CMK (cell line): ENCODE measurements around the gene EPS8L2.

Experiments used
- DNase-seq: peaks from one replicate; pipeline ENCODE4 v3.0.0-alpha.2; 2010; ENCODE audit warnings: low read depth

The EPS8L2 gene

DNA sequence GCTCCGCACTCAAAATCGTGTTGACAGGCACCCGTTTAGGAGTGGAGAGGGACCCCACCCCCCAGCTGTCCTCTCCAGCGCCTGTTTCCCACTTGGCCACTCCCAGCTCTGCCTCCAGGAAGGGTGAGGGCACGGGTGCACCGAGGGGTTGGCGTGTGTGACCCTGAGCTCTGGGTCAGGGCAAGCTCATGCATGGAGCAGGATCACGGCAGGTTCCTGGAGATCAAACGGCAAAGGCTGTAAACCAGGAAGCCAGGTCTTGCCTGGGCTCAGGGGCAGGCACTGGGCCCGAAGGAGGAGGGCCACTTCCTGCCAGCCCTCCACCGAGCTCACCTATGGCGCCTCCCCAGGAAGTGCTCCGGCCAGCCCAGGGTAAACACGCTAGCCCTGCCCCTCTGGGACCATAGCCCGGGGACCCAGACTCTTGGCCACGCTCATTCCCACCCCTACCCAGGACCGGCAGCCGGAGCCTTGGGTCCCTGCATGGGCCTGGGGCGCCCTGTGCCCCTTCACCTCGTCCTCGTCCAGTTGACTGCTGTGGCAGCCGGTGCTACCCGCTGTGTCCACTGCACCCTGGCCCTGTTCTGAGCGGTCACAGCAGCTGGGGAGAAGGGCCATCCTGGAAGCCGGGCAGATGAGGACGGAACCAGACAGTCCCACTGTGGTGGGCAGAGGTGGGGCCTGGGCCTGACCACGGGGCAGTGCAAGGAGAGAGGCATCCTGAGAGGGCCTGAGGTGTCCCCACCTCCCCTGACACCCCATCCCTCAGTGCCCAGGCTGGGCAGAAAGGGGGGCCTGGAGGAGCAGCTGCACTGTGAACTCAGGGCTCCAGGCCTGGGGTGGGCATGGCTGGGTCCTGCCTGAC lies 1.0 kb upstream of the EPS8L2 start:
- no peak for DNase-seq

DNA sequence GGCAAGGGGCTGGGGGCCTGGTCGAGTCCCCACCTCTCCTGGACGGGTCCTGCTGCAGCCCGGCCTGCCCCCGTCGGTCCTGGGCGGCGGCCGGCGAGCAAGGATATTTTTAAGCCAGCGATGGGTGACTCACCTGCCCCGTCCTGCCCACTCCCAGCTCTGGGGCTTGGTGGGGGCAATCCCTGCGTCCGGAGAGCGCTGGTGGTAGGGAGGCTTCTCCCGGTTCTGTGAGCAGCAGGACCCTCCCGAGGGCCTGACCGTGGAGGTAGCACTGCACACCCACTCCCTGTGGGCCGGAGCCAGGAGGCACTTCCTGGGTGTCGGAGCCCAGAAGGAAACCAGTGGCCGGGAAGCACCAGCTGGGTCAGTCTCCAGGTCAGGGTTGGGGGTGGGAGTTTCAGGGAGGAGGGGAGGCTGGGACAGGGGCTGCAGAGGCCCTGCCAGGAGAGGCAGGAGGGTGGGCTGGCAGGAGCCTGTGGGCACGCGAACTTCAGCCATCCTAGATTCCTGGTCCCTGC lies 467 bp downstream of the EPS8L2 start:
- DNase-seq = no peak

DNA sequence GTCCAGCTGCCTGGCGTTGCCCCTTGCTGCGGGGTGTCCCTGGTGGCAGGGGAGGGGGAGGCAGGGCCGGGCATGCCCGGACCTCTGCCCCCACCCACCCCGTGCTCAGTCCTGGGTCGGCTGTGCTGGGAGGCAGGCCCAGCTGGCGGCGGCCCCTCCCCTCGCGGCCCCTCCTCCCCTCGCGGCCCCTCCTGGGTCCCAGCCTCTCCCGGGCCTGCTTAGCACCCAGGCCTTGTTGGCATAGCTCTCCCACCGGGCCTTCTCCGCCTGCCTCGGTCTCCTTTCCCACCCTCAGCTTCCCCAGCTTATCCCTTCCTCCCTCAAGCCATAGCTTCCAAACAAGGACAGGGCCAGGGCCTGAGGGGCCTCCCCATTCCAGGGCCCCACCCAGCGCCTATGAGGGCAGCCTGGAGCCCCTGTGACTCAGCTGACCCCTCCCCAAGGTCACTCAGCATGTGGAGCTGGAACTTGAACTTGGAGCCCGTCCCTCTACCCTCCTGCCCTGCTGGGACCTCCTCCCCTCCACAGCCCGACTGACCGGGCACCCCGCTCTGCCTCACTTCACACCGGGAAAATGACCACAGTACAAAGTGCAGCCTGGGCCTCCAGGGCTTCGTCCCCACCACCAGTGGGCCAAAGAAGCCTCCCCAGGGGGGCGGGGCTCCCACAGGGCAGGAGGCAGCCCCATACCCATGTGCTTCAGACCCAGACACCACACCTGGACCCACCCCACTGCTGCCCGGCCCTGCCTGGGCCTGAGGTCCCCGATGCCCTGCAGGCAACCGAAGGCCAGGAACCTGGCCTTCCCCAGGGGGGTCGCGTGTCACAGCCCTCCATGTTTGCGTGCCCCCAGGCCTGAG lies 1.2 kb downstream of the EPS8L2 start:
- DNase-seq = no peak

- DNase-seq = no peak
Observed at GRCh38 chr11:707817-708420, 1.9 kb downstream of the EPS8L2 start.

- no peak for DNase-seq
Observed at GRCh38 chr11:708511-708910, 2.5 kb downstream of the EPS8L2 start.

- no peak for DNase-seq
Observed at GRCh38 chr11:709109-709997, 3.3 kb downstream of the EPS8L2 start.

- no peak for DNase-seq
Observed at GRCh38 chr11:714436-714835, 8.4 kb downstream of the EPS8L2 start.

DNA sequence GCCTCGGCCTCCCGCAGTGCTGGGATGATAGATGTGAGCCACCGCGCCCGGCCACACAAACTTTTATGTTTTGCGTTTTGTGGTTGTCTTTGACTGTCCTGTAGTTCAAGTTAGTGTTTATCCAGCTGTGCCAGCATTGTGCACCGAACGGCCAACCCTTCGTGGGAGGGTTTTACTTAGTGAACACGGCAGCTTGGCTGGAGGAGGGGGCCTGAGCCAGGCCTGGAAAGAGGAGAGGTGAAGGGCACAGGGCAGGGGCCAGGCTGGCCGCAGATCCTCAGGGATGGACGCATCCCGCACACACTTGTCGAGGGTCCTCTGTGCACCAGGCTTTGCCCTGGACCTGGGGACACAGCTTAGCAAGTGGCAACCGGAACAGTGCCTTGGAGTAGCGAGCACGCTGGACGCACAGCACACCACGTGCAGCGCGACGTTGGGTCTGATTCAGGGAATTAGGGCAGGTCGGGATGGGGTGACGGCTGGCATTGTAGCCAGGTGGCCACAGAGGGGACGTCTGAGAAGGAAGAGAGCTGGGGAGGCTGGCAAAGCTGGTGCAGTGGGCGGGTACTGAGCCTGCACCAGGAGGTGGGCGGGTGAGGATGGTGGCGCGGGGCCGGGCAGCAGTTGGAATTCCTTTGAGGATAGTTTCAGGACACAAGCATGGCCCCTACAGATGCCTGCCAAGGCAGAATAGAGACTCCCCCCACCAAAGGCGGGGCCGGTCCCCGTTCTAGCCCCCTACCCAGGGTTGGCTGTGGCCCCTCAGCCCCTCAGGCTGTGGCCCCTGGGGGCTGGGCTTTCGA lies 13.4 kb downstream of the EPS8L2 start:
- DNase-seq = no peak

GRCh38 chr11:720017-720641 lies 14.1 kb downstream of the EPS8L2 start:
- no peak for DNase-seq

GRCh38 chr11:720642-721246 lies 14.7 kb downstream of the EPS8L2 start:
- DNase-seq = no peak

DNA sequence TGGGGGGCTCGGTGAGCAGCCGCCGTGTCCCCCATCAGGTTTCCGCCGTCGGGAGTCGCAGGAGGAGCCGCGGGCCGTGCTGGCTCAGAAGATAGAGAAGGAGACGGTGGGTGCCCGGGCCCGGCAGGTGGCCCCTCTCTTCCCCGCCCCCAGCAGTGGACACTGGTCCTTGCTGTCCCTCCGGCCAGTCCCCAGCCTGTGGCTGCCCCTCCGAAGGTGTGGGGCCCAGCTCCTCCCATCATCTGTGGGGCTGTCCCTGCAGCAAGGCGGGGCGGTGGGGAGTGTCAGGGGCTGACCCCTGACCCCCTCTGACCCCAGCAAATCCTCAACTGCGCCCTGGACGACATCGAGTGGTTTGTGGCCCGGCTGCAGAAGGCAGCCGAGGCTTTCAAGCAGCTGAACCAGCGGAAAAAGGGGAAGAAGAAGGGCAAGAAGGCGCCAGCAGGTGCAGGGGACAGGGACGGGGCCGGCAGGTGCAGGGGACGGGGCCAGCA lies 15.3 kb downstream of the EPS8L2 start:
- DNase-seq = no peak

DNA sequence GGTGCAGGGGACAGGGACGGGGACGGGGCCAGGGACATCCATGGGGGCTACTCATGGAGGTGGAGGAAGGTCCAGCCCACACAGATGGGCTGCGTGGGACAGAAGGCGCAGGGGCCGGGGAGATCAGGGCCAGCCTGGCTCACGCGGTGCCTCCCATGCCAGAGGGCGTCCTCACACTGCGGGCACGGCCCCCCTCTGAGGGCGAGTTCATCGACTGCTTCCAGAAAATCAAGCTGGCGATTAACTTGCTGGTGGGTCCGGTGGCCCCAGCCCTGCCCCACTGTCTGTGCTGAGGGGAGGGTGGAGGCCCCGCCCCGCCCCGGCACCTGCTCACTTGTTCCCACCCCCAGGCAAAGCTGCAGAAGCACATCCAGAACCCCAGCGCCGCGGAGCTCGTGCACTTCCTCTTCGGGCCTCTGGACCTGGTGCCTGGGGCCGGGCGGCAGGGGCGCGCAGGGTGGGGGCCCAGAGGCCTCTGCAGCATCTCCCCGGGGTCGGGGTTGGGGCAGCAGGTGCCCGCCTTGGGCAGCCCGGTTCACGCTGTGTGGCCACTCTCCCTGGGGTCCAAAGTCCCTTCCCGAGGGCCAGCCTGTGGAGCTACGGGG lies 15.8 kb downstream of the EPS8L2 start:
- no peak for DNase-seq

- DNase-seq = no peak
Observed at GRCh38 chr11:722346-722811, 16.3 kb downstream of the EPS8L2 start.

DNA sequence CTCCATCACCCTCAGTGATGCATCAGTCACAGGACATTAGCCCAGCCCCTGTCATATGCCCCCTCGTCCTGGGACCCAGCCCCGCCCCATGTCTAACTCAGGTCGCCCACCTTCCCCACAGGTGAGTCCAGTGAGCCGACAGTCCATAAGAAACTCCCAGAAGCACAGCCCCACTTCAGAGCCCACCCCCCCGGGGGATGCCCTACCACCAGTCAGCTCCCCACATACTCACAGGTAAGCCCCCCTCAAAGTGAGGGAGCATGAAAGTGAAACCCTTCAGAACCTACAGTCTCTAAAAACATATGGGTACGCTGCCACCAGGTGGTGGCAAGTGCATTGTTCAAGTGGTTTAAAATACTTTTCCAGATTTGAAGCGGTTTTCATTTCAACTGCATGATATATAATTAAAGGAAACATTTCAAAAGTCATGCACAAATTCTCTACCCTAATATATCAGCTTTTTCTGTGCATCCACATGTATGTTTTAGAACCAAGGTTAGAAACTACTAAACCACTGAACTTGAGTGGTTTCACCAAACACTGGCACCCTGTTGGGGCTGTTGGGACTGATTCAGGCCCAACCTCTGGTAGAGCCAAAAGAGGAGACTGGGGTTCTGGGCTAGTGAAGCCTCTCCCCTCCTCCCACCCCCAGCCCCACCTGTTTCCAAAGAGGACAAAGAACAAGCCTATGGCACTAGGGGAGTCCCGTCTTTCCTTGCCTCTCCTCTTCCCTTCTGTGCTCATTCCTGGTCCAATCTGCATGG lies 17.3 kb downstream of the EPS8L2 start:
- no peak for DNase-seq

- DNase-seq = no peak
Observed at GRCh38 chr11:724049-724777, 18.2 kb downstream of the EPS8L2 start.

- no peak for DNase-seq
Observed at GRCh38 chr11:724778-725386, 18.9 kb downstream of the EPS8L2 start.

GRCh38 chr11:725624-726202 lies 19.7 kb downstream of the EPS8L2 start:
- no peak for DNase-seq
